Mucosa of stomach (tissue), 1 donor: Measurements from ENCODE around the gene PRDM15.

Experiments used
- H3K27me3 ChIP-seq: one replicate; pipeline ENCODE4 v1.7.0; 2013; ENCODE audit warnings: mild to moderate bottlenecking, low read length; ENCODE audit not compliant: control insufficient read depth, insufficient read depth
- H3K36me3 ChIP-seq: one replicate; pipeline ENCODE4 v1.7.0; 2013; ENCODE audit warnings: low read length; ENCODE audit not compliant: control insufficient read depth, insufficient read depth
- H3K4me1 ChIP-seq: one replicate; pipeline ENCODE4 v1.7.0; 2013; ENCODE audit warnings: mild to moderate bottlenecking, low read length; ENCODE audit not compliant: control insufficient read depth, insufficient read depth
- H3K4me3 ChIP-seq: one replicate; pipeline ENCODE4 v1.7.0; 2013; ENCODE audit warnings: low read length
- H3K9ac ChIP-seq: one replicate; pipeline ENCODE4 v1.7.0; 2013; ENCODE audit warnings: mild to moderate bottlenecking, low read length, moderate library complexity
- H3K9me3 ChIP-seq: one replicate; pipeline ENCODE4 v1.7.0; 2013; ENCODE audit warnings: mild to moderate bottlenecking, low read length, moderate library complexity; ENCODE audit not compliant: control insufficient read depth
- donor health status: Pancreatic carcinoma.

The PRDM15 gene

DNA sequence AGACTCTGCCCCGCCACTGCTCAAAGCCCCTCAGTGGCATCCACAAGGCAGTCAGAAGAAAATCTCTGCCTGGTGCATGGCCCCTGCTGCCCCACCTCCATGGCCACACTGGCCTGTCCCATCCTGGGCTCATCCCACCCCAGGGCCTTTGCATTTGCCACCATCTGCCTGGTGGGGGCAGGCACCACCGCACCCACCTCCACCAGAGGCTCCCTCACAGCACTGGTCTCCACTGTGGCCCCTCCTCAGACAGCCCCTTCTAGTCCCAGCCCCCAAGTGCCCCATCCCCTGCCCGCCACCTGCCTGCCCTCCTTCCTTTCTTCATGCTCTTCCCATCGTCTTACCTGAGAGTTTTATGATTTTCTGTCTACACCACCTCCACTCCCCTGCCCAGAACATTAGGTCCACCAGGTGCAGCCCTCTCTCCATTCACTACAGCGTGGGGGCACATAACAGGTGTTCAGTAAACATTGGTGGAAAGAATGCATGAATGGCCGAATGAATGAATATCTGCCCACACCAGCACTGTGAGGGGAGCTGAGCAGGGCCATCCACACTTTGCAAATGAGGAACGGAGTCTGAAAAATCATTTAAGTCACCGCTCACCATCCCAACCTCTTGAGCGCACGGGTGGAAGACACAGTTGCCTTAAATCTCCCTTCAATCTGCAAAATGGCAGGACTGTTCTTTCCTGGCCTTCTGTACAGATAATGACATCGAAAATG lies 2.1 kb downstream of the PRDM15 start:
- H3K36me3 ChIP-seq, result no peaks in the 10 kb centered on the region
- no peak overlapping the region for H3K9ac ChIP-seq
- H3K27me3 ChIP-seq, result no peaks in the 10 kb centered on the region
- no peak overlapping the region for H3K4me3 ChIP-seq
- peaks cover 7% of the 10 kb centered on the region for H3K4me1 ChIP-seq
- no peaks in the 10 kb centered on the region for H3K9me3 ChIP-seq

DNA sequence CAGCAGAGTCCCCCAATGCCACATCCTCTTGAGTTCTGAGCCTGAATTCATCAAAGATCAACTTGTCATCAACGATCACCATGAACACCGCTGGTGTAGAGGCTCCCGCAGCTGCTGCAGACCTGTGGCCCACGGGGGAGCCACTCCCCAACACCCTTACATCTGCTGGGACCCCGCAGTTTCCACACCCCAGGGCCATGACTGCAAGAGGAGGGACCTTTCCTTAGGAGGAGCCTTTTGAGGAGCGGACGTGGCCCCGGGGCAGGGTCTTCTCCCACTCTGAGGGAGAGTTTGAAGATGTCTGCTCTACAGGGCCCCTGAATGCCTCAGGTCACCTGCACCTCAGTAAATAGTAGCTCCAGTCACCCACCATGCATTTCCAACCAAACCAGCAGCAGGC lies 2.7 kb downstream of the PRDM15 start:
- no peak overlapping the region for H3K9ac ChIP-seq

GRCh38 chr21:41875086-41875485 lies 4.1 kb downstream of the PRDM15 start:
- H3K27me3 ChIP-seq, result no peaks in the 10 kb centered on the region
- H3K4me3 ChIP-seq, result no peak overlapping the region
- H3K9me3 ChIP-seq, result no peaks in the 10 kb centered on the region
- peaks cover 7% of the 10 kb centered on the region for H3K4me1 ChIP-seq
- H3K9ac ChIP-seq, result no peak overlapping the region
- no peaks in the 10 kb centered on the region for H3K36me3 ChIP-seq

More for the DNA sequence above, 2.7 kb downstream of the PRDM15 start:
- H3K36me3 ChIP-seq, result no peaks in the 10 kb centered on the region
- H3K4me3 ChIP-seq, result no peak overlapping the region
- H3K27me3 ChIP-seq, result no peaks in the 10 kb centered on the region
- H3K9me3 ChIP-seq, result no peaks in the 10 kb centered on the region
- peaks cover 7% of the 10 kb centered on the region for H3K4me1 ChIP-seq

GRCh38 chr21:41874611-41875010 lies 4.5 kb downstream of the PRDM15 start:
- H3K36me3 ChIP-seq, result no peaks in the 10 kb centered on the region
- H3K4me1 ChIP-seq, result peaks cover 2% of the 10 kb centered on the region
- H3K27me3 ChIP-seq, result no peaks in the 10 kb centered on the region
- no peaks in the 10 kb centered on the region for H3K9me3 ChIP-seq
- H3K9ac ChIP-seq, result no peak overlapping the region
- H3K4me3 ChIP-seq, result no peak overlapping the region

DNA sequence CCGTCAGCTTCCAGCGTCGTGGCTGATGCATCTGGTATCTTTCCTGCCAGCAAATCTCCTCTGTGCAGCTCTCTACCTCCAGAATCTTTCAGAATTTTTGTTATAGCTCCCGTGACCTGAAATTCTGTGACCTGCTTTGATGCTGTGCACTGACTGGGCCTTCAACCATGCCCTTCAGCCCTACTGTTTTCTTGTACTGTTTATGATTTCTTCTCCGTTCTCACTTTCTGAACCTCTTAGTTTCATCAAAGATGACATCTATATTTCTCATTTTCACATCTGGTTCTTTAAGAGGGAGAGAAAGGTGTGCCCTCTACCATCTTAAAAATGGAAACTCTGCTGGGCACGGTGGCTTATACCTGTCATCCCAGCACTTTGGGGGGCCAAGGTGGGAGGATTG lies 5.7 kb downstream of the PRDM15 start:
- H3K9me3 ChIP-seq, result no peaks in the 10 kb centered on the region
- H3K9ac ChIP-seq, result no peak overlapping the region
- no peak overlapping the region for H3K4me3 ChIP-seq
- H3K27me3 ChIP-seq, result no peaks in the 10 kb centered on the region
- no peaks in the 10 kb centered on the region for H3K36me3 ChIP-seq
- no peaks in the 10 kb centered on the region for H3K4me1 ChIP-seq

- Histone ChIP-seq H3K36me3 (no peaks in the 10 kb centered on the region), H3K4me3 (no peak overlapping the region), H3K9me3 (no peaks in the 10 kb centered on the region), H3K27me3 (no peaks in the 10 kb centered on the region), H3K4me1 (no peaks in the 10 kb centered on the region), H3K9ac (no peak overlapping the region)
Measured at GRCh38 chr21:41873005-41873404, 6.1 kb downstream of the PRDM15 start.

DNA sequence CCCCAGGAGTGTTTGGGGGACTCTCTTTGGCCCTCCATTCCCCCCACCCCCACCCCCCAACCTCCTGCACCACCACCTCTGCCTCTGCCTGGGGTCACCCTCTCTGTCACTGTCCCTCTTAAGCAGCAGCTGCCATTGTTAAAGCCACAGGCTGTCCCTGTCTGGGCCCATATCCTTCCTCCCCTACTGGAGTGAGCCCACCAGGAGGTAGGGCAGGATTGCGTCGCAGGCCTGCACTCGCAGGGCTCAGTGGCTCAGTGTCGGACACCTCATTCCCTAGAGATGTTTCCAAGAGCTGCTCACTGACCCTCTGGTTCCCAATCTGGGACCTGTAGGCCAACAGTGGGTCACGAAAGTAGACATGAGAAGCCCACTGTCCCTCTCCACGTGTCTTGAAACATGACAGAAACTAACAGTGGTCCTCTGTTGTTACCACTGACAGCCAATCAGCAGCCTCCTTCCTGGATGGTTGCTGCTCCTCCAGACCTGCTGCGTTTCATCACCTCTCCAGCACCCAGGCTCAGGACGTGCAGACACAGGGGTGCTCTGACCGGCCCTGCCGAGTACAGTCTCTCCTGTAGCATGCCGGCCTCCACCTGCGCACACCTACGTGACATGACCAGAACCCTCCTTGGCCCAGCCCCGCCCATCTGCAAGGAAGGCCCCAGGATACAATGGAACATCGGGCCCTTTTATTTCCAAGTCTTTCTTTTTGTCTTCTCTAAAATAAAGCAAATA lies 7.7 kb downstream of the PRDM15 start:
- no peaks in the 10 kb centered on the region for H3K27me3 ChIP-seq
- H3K9ac ChIP-seq, result no peak overlapping the region
- no peaks in the 10 kb centered on the region for H3K36me3 ChIP-seq
- peaks cover 3% of the 10 kb centered on the region for H3K4me1 ChIP-seq
- H3K4me3 ChIP-seq, result no peak overlapping the region
- H3K9me3 ChIP-seq, result no peaks in the 10 kb centered on the region

- H3K4me3 ChIP-seq, result no peak overlapping the region
- no peaks in the 10 kb centered on the region for H3K9me3 ChIP-seq
- no peaks in the 10 kb centered on the region for H3K27me3 ChIP-seq
- no peak overlapping the region for H3K9ac ChIP-seq
- H3K4me1 ChIP-seq, result peaks cover 17% of the 10 kb centered on the region
- no peaks in the 10 kb centered on the region for H3K36me3 ChIP-seq
Measured at GRCh38 chr21:41869771-41870170, 9.4 kb downstream of the PRDM15 start.

GRCh38 chr21:41868062-41868710 lies 11.0 kb downstream of the PRDM15 start:
- Histone ChIP-seq H3K9me3 (no peaks in the 10 kb centered on the region), H3K9ac (no peak overlapping the region), H3K36me3 (no peaks in the 10 kb centered on the region), H3K4me3 (no peak overlapping the region), H3K27me3 (no peaks in the 10 kb centered on the region), H3K4me1 (peaks cover 17% of the 10 kb centered on the region)

GRCh38 chr21:41867313-41867712 lies 11.8 kb downstream of the PRDM15 start:
- H3K9ac ChIP-seq, result no peak overlapping the region
- peaks cover 17% of the 10 kb centered on the region for H3K4me1 ChIP-seq
- no peaks in the 10 kb centered on the region for H3K27me3 ChIP-seq
- H3K9me3 ChIP-seq, result no peaks in the 10 kb centered on the region
- no peak overlapping the region for H3K4me3 ChIP-seq
- H3K36me3 ChIP-seq, result no peaks in the 10 kb centered on the region

DNA sequence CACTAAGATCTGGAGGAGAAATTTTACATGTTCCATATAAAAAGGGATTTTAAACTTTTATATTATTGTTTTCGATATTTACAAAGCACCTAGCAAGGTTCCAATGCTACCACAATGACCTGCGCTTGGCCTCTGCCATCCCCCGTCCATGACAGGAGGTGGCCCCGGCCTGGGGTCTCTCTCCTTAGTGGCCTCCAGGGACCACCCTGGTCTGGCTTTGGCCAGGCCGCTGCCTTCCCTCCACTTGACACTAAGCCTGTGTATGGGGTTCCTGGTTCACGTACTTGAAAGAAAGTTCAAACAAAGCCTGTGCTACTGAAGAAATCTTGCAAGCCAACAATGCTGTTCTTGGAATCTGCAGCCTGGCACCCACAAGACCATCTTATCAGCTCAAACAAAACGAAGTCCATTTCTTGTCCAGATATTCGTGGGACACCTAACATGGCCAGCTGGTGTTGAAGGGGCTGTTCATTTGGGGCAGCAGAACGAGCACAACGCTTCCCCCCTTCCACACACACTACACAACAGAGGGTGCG lies 12.8 kb downstream of the PRDM15 start:
- no peak overlapping the region for H3K9ac ChIP-seq
- H3K27me3 ChIP-seq, result no peaks in the 10 kb centered on the region
- H3K4me1 ChIP-seq, result peaks cover 17% of the 10 kb centered on the region
- no peak overlapping the region for H3K4me3 ChIP-seq
- no peaks in the 10 kb centered on the region for H3K36me3 ChIP-seq
- H3K9me3 ChIP-seq, result no peaks in the 10 kb centered on the region
